HG02943 (cell line): ENCODE measurements around the gene CELF1.

ENCODE experiments used
- ATAC-seq: cut with Tn5 transposase; IDR thresholded peaks from one replicate; pipeline ENCODE4 v1.9.1; 2021; ENCODE audit warnings: mild to moderate bottlenecking, low read depth, moderate library complexity; ENCODE audit not compliant: unreplicated experiment

Gene CELF1

GRCh38 chr11:47495011-47495855, 57.7 kb downstream of the CELF1 start:
- no peak for ATAC-seq

- no peak for ATAC-seq
Observed at GRCh38 chr11:47489395-47489755, 63.6 kb downstream of the CELF1 start.

GRCh38 chr11:47488674-47489394, 64.1 kb downstream of the CELF1 start:
- no peak for ATAC-seq

- no peak for ATAC-seq
Observed at GRCh38 chr11:47488111-47488510, 64.8 kb downstream of the CELF1 start.

- ATAC-seq, result no peak
Observed at GRCh38 chr11:47487421-47487820, 65.5 kb downstream of the CELF1 start.

GRCh38 chr11:47485107-47485506, 67.8 kb downstream of the CELF1 start:
- ATAC-seq, result no peak

- ATAC-seq, result no peak
Observed at GRCh38 chr11:47483457-47483856, 69.5 kb downstream of the CELF1 start.

- ATAC-seq, result no peak
Observed at GRCh38 chr11:47480762-47481161, 72.2 kb downstream of the CELF1 start.

- no peak for ATAC-seq
Observed at GRCh38 chr11:47478651-47479329, 74.1 kb downstream of the CELF1 start.

GRCh38 chr11:47477753-47478152, 75.2 kb downstream of the CELF1 start:
- ATAC-seq, result no peak

GRCh38 chr11:47477323-47477722, 75.6 kb downstream of the CELF1 start:
- no peak for ATAC-seq

GRCh38 chr11:47470671-47471070, 82.3 kb downstream of the CELF1 start:
- no peak for ATAC-seq

- no peak for ATAC-seq
Observed at GRCh38 chr11:47469361-47470179, 83.4 kb downstream of the CELF1 start.

GRCh38 chr11:47468598-47469214, 84.2 kb downstream of the CELF1 start:
- no peak for ATAC-seq

- no peak for ATAC-seq
Observed at GRCh38 chr11:47467357-47467756, 85.6 kb downstream of the CELF1 start.

GRCh38 chr11:47466701-47467250, 86.2 kb downstream of the CELF1 start:
- no peak for ATAC-seq

- no peak for ATAC-seq
Observed at GRCh38 chr11:47466201-47466600, 86.7 kb downstream of the CELF1 start.

- ATAC-seq, result no peak
Observed at GRCh38 chr11:47464483-47464882, 88.4 kb downstream of the CELF1 start.

GRCh38 chr11:47461876-47462275, 91.1 kb downstream of the CELF1 start:
- no peak for ATAC-seq
